Measurements from ENCODE around the gene DNPH1. TPM values are rescaled to one million over a fixed set of nuclear protein-coding genes. Genes with fewer than 3 reads are reported as not detected.

The DNPH1 gene
- total and polyA plus RNA-seq, 9 of the 15 experiments (the other 6 are each of a cell fraction or from before 2014, with no cell fraction given): 7.3 to 300 (median 68.7) TPM

GRCh38 chr6:43223175-43223574 is 6.1 kb downstream of the DNPH1 start:
- ChIA-PET POLR2A (interaction anchor here (0.6 to 11.2 kb wide), 6 partner anchors 7 to 192 kb away, joined by 3 to 118 read pairs (median 3); no protein-coding TSS in a partner anchor), CTCF (ENCODE audit: low intra/inter-chr PET ratio) (no interaction called here)
- H3K9me3 ChIP-seq (replicated peaks; ENCODE audit: control insufficient read depth, insufficient read depth, low read depth, low read length): no peaks in the 10 kb centered on the region
- no peaks in the 10 kb centered on the region for H4K20me1 ChIP-seq (replicated peaks; ENCODE audit: control insufficient read depth, insufficient read depth, low read length)
- no peak overlapping the region for H3K4me2 ChIP-seq (ENCODE audit: insufficient read depth, low read length)
- H3K9ac ChIP-seq (ENCODE audit: insufficient read depth in 1 of 2, low read depth in 2 of 2, low read length in 2 of 2): no peak overlapping the region
- intact Hi-C loops (cut with micrococcal nuclease) (no loop called here), in situ Hi-C loops (cut with MboI) (no loop called here)
- FAIRE-seq: no peak
- H3K36me3 ChIP-seq (ENCODE audit: control insufficient read depth, insufficient read depth, low read length): peaks cover 38% of the 10 kb centered on the region; the same call in 2 of the 3 replicates
- no peak overlapping the region for H3K27ac ChIP-seq (ENCODE audit: extremely low read depth, low read depth, low read length)
- H3K27me3 ChIP-seq (ENCODE audit: control insufficient read depth in 2 of 2, insufficient read depth in 2 of 2, low read length in 2 of 2): no peaks in the 10 kb centered on the region
- ATAC-seq: peak; percentile 4; the same call in 2 of the 3 replicates
- peaks cover 11% of the 10 kb centered on the region for H3K79me2 ChIP-seq (ENCODE audit: control insufficient read depth, insufficient read depth, low read length)
- 79% methylated on average over 9 of the region's 14 CpGs for WGBS (ENCODE audit: insufficient coverage, low coverage, missing lambda C conversion rate)
- no peak overlapping the region for H3K4me3 ChIP-seq
- no peaks in the 10 kb centered on the region for H3K9me1 ChIP-seq (ENCODE audit: control insufficient read depth, insufficient read depth, low read length)
- peaks cover 22 to 47% of the 10 kb centered on the region in 2 experiments; a peak in 4 of 5 replicates for H3K4me1 ChIP-seq (replicated peaks in 1 of 2; ENCODE audit: control insufficient read depth in 2 of 2, insufficient read depth in 2 of 2, low read length in 2 of 2)
- DNase-seq (ENCODE audit: extremely low read depth in 1 of 4, low spot score in 3 of 4): no peak
- no peak overlapping the region for H2AFZ ChIP-seq (ENCODE audit: low read depth, low read length)
- BruUV-seq (replicated peaks): no TSS peak
- TF ChIP-seq POLR3G (IDR thresholded peaks at IDR 0.05; ENCODE audit: extremely low read depth, insufficient read length, insufficient replicate concordance) (no peak), IRF1 (CRISPR knock-in tag; IDR thresholded peaks at IDR 0.05; ENCODE audit: borderline replicate concordance) (no peak), CTCF (IDR thresholded peaks at IDR 0.05 in 2 of 3, conservative IDR thresholded peaks at IDR 0.05 in 1 of 3; ENCODE audit: insufficient read depth in 2 of 3, low read depth in 1 of 3, low read length in 3 of 3) (no peak), MYC (IDR thresholded peaks at IDR 0.05; ENCODE audit: low read depth, low read length) (no peak), MYC (CRISPR knock-in tag; IDR thresholded peaks at IDR 0.05; ENCODE audit: borderline replicate concordance, low read depth) (no peak), NFRKB (IDR thresholded peaks at IDR 0.05; ENCODE audit: low read depth) (no peak), POLR2G (IDR thresholded peaks at IDR 0.05; ENCODE audit: low read depth, low read length) (peak; percentile 61; the same call in 1 of the 2 replicates), EZH2 (IDR thresholded peaks at IDR 0.05; ENCODE audit: borderline replicate concordance, low read depth, low read length) (no peak), ID3 (CRISPR knock-in tag; IDR thresholded peaks at IDR 0.05) (no peak), ID3 (tag; IDR thresholded peaks at IDR 0.05) (no peak), CHD1 (IDR thresholded peaks at IDR 0.05; ENCODE audit: low read length) (no peak), ZNF395 (CRISPR knock-in tag; IDR thresholded peaks at IDR 0.05) (no peak), ZNF551 (CRISPR knock-in tag; IDR thresholded peaks at IDR 0.05) (no peak), GTF2F1 (IDR thresholded peaks at IDR 0.05; ENCODE audit: low read depth, low read length) (no peak), MAZ (CRISPR knock-in tag; conservative IDR thresholded peaks at IDR 0.05 in 1 of 2, IDR thresholded peaks at IDR 0.05 in 1 of 2) (no peak)
